Measurements from ENCODE around the gene PTPN22.
"Not testable (repeated sequence)": the region's sequence is repeated elsewhere in the genome, so short reads cannot be mapped to it uniquely, and the experiment has no call there.

PTPN22 gene

GRCh38 chr1:113886417-113887401, 15.2 kb upstream of the PTPN22 start:
- DNase-seq: no peak

- DNase-seq: no peak
These were observed 10.1 kb upstream of the PTPN22 start for GRCh38 chr1:113881661-113882060.

- DNase-seq: no peak
These were observed 8.2 kb upstream of the PTPN22 start for GRCh38 chr1:113879739-113880038.

- no peak for DNase-seq
These were observed 4.7 kb upstream of the PTPN22 start for GRCh38 chr1:113876176-113876575.

GRCh38 chr1:113875714-113876113, 4.2 kb upstream of the PTPN22 start:
- no peak for DNase-seq

- peak in 1 of 2 experiments; percentile 25 for DNase-seq
These were observed 2.7 kb upstream of the PTPN22 start for GRCh38 chr1:113874012-113874879.

GRCh38 chr1:113872219-113872935, 865 bp upstream of the PTPN22 start:
- peak in 1 of 2 experiments; percentile 16 for DNase-seq

GRCh38 chr1:113870778-113871177, 734 bp downstream of the PTPN22 start:
- DNase-seq: peak in 1 of 2 experiments; percentile 31

GRCh38 chr1:113868387-113869083, 3.0 kb downstream of the PTPN22 start:
- peak in 1 of 2 experiments; percentile 17 for DNase-seq

GRCh38 chr1:113861641-113862040, 9.9 kb downstream of the PTPN22 start:
- DNase-seq: no peak

GRCh38 chr1:113860891-113861290, 10.6 kb downstream of the PTPN22 start:
- DNase-seq: no peak

- DNase-seq: no peak
These were observed 11.9 kb downstream of the PTPN22 start for GRCh38 chr1:113859478-113860175.

GRCh38 chr1:113858982-113859381, 12.5 kb downstream of the PTPN22 start:
- no peak for DNase-seq

- no peak for DNase-seq
These were observed 13.1 kb downstream of the PTPN22 start for GRCh38 chr1:113858418-113858817.

- no peak for DNase-seq
These were observed 13.7 kb downstream of the PTPN22 start for GRCh38 chr1:113857776-113858175.

- DNase-seq: no peak
These were observed 15.1 kb downstream of the PTPN22 start for GRCh38 chr1:113856401-113856790.

GRCh38 chr1:113855630-113856400, 15.7 kb downstream of the PTPN22 start:
- DNase-seq: no peak

GRCh38 chr1:113854234-113854633, 17.3 kb downstream of the PTPN22 start:
- DNase-seq: no peak

- DNase-seq: not testable (repeated sequence)
These were observed 18.8 kb downstream of the PTPN22 start for GRCh38 chr1:113852694-113853093.

GRCh38 chr1:113850127-113850796, 21.2 kb downstream of the PTPN22 start:
- DNase-seq: no peak
